Astrocyte (in vitro differentiated cells and primary cell): ENCODE results near the gene EPHB1.

Experiments used
- CTCF ChIP-seq: IDR thresholded peaks from 2 replicates; pipeline ENCODE4 v1.5.1; 2011; ENCODE audit warnings: low read depth, mild to moderate bottlenecking, inconsistent platforms, low read length, moderate library complexity; ENCODE audit not compliant: insufficient read depth
- EZH2 ChIP-seq: IDR thresholded peaks from 2 replicates; pipeline ENCODE4 v1.6.1; 2012; ENCODE audit warnings: mild to moderate bottlenecking, low read length, inconsistent platforms; ENCODE audit not compliant: insufficient read depth

DNA sequence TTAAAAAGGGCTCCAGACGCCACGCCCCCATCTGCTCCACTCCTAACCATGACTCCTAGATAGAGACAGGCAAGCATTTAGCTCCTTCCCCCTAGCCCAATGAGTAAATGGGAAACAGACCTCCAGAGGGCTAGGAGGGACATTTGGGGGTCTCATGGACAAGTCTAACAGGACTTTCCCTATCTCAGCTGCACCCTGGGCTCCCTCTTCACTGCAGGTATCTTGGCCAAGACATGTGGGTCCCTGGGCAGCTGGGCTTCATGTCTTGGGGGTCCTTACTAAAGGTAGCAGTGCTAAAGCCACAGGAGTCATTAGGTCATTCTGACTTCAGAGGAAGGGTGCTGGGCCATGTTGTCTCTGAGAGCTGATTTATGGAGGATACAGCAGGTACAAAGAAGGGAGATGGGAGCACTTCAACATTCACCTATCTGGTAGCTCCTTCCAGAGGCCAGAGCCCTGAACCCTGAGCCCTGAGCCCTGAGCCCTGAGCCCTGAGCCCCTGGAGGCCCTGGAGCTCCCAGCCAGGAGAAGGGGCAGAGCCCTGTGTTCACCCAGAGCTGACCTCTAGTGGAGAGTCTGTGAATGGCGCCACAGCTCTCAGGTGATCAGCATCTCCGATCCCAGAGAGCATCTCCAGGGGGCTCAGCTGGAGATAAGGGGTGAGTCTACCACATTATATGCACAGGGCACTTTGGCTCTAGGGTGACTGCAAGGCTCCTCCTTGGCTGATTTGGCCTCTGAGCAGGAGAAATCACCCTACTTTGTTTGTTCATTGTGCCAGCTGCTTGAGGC lies 40.1 kb upstream of the EPHB1 start:
- TF ChIP-seq EZH2 (no peak), CTCF (peak; percentile 51)
